ENCODE data around the gene SCNN1A. TPM values are rescaled to one million over a fixed set of nuclear protein-coding genes. Genes with fewer than 3 reads are reported as not detected.

Gene SCNN1A
- total RNA-seq, 3 donors from 2014 or later, result 1.3 to 175 (median 93.7) TPM

DNA sequence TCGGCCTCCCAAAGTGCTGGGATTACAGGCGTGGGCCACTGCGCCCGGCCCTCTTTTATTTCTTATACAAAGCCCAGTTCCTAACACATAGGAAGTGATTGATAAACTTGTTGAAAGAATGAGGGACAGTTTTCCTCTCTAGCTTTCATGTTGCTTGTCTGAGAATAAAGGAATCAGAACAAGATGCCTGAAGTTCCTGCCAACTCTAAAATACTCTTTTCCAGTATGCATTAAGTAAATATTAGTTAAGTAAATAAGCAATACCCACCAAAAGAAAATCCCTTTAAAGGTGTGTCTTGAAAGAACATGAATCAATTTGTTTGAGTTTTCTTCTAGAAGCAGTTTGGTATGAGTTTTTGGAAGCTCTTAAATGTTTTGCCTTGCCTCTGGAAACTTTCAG lies 45.0 kb upstream of the SCNN1A start:
- Histone ChIP-seq H3K4me1 (peaks cover 0 to 4% of the 10 kb centered on the region in 2 donors), H3K4me3 (no peak overlapping the region), H3K27ac (no peak overlapping the region), H3K27me3 (no peaks in the 10 kb centered on the region), H3K9me3 (no peaks in the 10 kb centered on the region), H3K36me3 (no peaks in the 10 kb centered on the region)
- TF ChIP-seq POLR2A (IDR thresholded peaks at IDR 0.05) (no peak), POLR2AphosphoS5 (IDR thresholded peaks at IDR 0.05) (no peak), CTCF (IDR thresholded peaks at IDR 0.05) (no peak)
- DNase-seq (ENCODE audit: low spot score in 2 of 2), result no peak
- intact Hi-C loops (cut with DNase I; ENCODE audit: low total_unique reads), result loop anchor here (10.0 kb wide), 1 partner anchor 114 kb away; the partner anchor contains the start of gene GAPDH

DNA sequence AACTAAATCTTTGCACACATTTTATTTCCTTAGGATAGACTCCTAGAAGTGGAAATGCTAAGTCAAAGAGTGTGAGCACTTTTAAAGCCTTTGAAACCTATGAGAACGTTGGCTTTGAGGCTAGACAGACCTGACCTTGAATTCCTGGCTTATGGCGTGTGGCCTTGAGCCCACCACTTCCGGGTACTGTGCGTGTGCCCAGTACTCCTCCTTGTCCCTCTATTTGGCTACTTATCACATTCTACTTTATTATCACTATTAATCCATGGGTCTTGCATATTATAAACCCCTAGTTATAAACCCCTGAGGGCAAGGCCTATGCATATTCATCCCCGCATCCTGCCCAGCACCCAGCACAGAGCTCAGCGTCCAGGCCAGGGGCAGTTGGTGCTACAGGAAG lies 43.4 kb upstream of the SCNN1A start:
- no peak overlapping the region for H3K4me3 ChIP-seq
- no peak overlapping the region for H3K27ac ChIP-seq
- peaks cover 0 to 3% of the 10 kb centered on the region in 2 donors for H3K4me1 ChIP-seq
- TF ChIP-seq CTCF (IDR thresholded peaks at IDR 0.05) (no peak), POLR2AphosphoS5 (IDR thresholded peaks at IDR 0.05) (no peak), POLR2A (IDR thresholded peaks at IDR 0.05) (no peak)
- no peaks in the 10 kb centered on the region for H3K9me3 ChIP-seq
- DNase-seq (ENCODE audit: low spot score in 2 of 2), result no peak
- H3K36me3 ChIP-seq, result no peaks in the 10 kb centered on the region
- no peaks in the 10 kb centered on the region for H3K27me3 ChIP-seq
- intact Hi-C loops (cut with DNase I; ENCODE audit: low total_unique reads), result no loop called here

DNA sequence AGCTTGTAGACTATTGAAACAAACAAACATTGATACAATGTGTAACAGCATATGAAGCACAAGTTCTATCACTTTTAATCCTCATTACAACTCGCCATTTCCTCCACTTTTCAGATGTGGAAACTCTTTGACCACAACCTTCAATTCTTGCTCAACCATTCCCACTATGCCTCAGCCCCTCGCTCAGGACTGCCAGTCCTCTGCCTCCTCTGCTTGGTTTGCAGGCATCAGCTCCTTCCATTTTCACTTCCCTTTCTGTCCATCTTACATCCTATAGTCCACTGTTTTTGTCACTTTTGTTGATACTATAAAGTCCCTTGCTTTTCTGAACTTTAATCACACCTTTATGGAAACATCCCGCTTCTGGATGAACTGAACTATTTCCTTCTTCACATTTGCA lies 41.2 kb upstream of the SCNN1A start:
- DNase-seq (ENCODE audit: low spot score in 2 of 2), result no peak
- Histone ChIP-seq H3K36me3 (no peaks in the 10 kb centered on the region), H3K4me3 (no peak overlapping the region), H3K27ac (no peak overlapping the region), H3K27me3 (no peaks in the 10 kb centered on the region), H3K4me1 (no peaks in the 10 kb centered on the region), H3K9me3 (no peaks in the 10 kb centered on the region)
- intact Hi-C loops (cut with DNase I; ENCODE audit: low total_unique reads), result no loop called here
- TF ChIP-seq POLR2AphosphoS5 (IDR thresholded peaks at IDR 0.05), result no peak
- TF ChIP-seq CTCF (IDR thresholded peaks at IDR 0.05), result no peak
- TF ChIP-seq POLR2A (IDR thresholded peaks at IDR 0.05), result no peak

- H3K36me3 ChIP-seq, result no peaks in the 10 kb centered on the region
- no peaks in the 10 kb centered on the region for H3K27me3 ChIP-seq
- H3K4me3 ChIP-seq, result no peak overlapping the region
- no peak overlapping the region for H3K27ac ChIP-seq
- intact Hi-C loops (cut with DNase I; ENCODE audit: low total_unique reads), result no loop called here
- no peaks in the 10 kb centered on the region for H3K9me3 ChIP-seq
- no peak for DNase-seq (ENCODE audit: low spot score in 2 of 2)
- no peaks in the 10 kb centered on the region for H3K4me1 ChIP-seq
- TF ChIP-seq POLR2A (IDR thresholded peaks at IDR 0.05) (no peak), POLR2AphosphoS5 (IDR thresholded peaks at IDR 0.05) (no peak), CTCF (IDR thresholded peaks at IDR 0.05) (no peak)
These were observed 32.0 kb upstream of the SCNN1A start for GRCh38 chr12:6407236-6407954.

GRCh38 chr12:6405963-6406362 lies 30.6 kb upstream of the SCNN1A start:
- Histone ChIP-seq H3K4me3 (no peak overlapping the region), H3K9me3 (no peaks in the 10 kb centered on the region), H3K4me1 (no peaks in the 10 kb centered on the region), H3K36me3 (no peaks in the 10 kb centered on the region), H3K27me3 (no peaks in the 10 kb centered on the region), H3K27ac (no peak overlapping the region)
- intact Hi-C loops (cut with DNase I; ENCODE audit: low total_unique reads), result no loop called here
- no peak for DNase-seq (ENCODE audit: low spot score in 2 of 2)
- TF ChIP-seq CTCF (IDR thresholded peaks at IDR 0.05), result no peak
- no peak for TF ChIP-seq POLR2AphosphoS5 (IDR thresholded peaks at IDR 0.05)
- no peak for TF ChIP-seq POLR2A (IDR thresholded peaks at IDR 0.05)
